ENCODE measurements around the gene PRKCQ.

DNA sequence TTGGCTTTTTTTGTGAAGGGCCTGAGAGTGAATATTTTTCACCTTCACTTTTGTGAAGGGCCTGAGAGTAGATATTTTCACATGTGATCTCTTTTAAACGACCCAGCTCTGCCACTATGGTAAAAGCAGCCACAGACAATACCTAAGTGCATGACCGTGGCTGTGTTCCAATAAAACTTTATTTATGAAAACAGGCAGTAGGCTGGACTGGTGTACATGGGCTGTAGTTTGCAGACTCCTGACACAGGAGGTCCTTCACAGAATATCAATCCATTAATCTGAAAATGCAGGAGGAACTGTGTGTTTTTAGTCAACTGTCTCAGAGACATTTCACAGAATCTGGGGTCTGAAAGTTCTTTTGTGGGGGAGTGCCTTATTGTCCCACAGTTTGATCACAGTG lies 186.9 kb downstream of the PRKCQ start:
- TF ChIP-seq GPBP1L1 (CRISPR knock-in tag; IDR thresholded peaks at IDR 0.05) (no peak), FOXO4 (CRISPR knock-in tag; conservative IDR thresholded peaks at IDR 0.05) (no peak), NCOR1 (IDR thresholded peaks at IDR 0.05; ENCODE audit: borderline replicate concordance, low read length) (no peak), ATF2 (CRISPR knock-in tag; IDR thresholded peaks at IDR 0.05) (no peak), IRF2 (CRISPR knock-in tag; IDR thresholded peaks at IDR 0.05) (no peak), SKIL (CRISPR knock-in tag; IDR thresholded peaks at IDR 0.05; ENCODE audit: borderline replicate concordance) (no peak), ZNF577 (CRISPR knock-in tag; IDR thresholded peaks at IDR 0.05; ENCODE audit: borderline replicate concordance, low read depth) (no peak), IRX3 (CRISPR knock-in tag; IDR thresholded peaks at IDR 0.05; ENCODE audit: borderline replicate concordance, low read depth) (no peak), MAZ (IDR thresholded peaks at IDR 0.05; ENCODE audit: borderline replicate concordance, low read depth, low read length) (no peak), MAZ (CRISPR knock-in tag; IDR thresholded peaks at IDR 0.05; ENCODE audit: low read depth) (no peak), SP2 (CRISPR knock-in tag; IDR thresholded peaks at IDR 0.05) (no peak)

Measured in HepG2 (cell line).